Dendritic cell treated with granulocyte-macrophage colony-stimulating factor and Interleukin-4, amounts not matched to agents 40 ng/mL and 50 ng/mL, for 4 days (primary cell): ENCODE results near the gene SKA3.
A peak's percentile ranks its signal among the peaks of the same experiment; 100 is the strongest.
"Not testable (repeated sequence)": the region's sequence is repeated elsewhere in the genome, so short reads cannot be mapped to it uniquely, and the experiment has no call there.

Source experiments
- H3K27ac Mint-ChIP-seq: one replicate; pipeline ENCODE4 v1.8.0; 2022; ENCODE audit warnings: mild to moderate bottlenecking, mixed read lengths
- H3K27me3 Mint-ChIP-seq: one replicate; pipeline ENCODE4 v1.8.0; 2022; ENCODE audit warnings: mild to moderate bottlenecking, mixed read lengths
- H3K36me3 Mint-ChIP-seq: one replicate; pipeline ENCODE4 v1.8.0; 2022; ENCODE audit warnings: low read depth, mixed read lengths
- H3K4me1 Mint-ChIP-seq: one replicate; pipeline ENCODE4 v1.8.0; 2022; ENCODE audit warnings: low read depth, mixed read lengths
- H3K4me3 Mint-ChIP-seq: one replicate; pipeline ENCODE4 v1.8.0; 2022; ENCODE audit warnings: mild to moderate bottlenecking, moderate library complexity, mixed read lengths
- H3K9me3 Mint-ChIP-seq: one replicate; pipeline ENCODE4 v1.8.0; 2022; ENCODE audit warnings: mixed read lengths
- intact Hi-C: fragments of 100-400 bp; cut with micrococcal nuclease; formaldehyde crosslinking; loops from one replicate; pipeline ENCODE4 v1.15.0; 2022

The SKA3 gene

DNA sequence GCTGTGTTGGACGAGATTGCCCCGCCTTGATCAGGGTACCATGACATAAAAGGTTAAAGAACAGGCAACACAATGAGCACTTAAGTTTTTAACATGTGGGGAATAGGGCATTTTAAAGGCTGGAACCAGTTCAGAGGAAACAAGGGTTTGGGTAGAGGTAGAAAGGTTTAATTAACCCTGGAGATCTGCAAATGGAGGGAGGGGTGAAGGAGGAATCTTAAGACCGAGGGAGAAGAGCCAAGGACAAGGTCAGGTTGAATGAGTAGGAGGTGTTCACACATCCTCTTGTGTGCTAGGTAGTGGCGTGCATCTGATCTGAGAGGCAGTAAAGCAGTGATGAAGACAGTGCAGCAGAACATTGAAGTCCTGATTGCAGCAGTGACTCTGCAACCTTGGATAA is 28.5 kb downstream of the SKA3 start:
- no peak overlapping the region for H3K27ac Mint-ChIP-seq
- H3K27me3 Mint-ChIP-seq = no peaks in the 10 kb centered on the region
- intact Hi-C loops = no loop called here
- peaks cover 49% of the 10 kb centered on the region for H3K36me3 Mint-ChIP-seq
- peaks cover 23% of the 10 kb centered on the region for H3K4me1 Mint-ChIP-seq
- no peaks in the 10 kb centered on the region for H3K9me3 Mint-ChIP-seq
- no peak overlapping the region for H3K4me3 Mint-ChIP-seq

DNA sequence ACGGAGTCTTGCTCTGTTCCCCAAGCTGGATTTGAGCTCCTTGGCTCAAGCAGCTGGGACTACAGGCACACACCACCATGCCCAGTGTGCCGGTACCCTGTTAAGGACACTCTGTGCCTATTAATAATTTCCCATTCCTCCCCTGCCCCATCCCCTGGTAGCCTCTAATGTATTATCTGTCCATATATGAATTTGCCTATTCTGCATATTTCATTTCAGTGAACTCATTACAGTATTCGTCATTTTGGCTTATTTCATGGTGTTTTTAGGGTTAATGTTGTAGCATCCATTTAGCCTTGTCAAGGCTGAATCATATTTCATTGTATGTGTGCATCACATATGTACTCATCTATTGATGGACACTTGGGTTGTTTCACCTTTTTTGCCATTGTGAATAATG is 33.6 kb downstream of the SKA3 start:
- Mint-ChIP-seq H3K4me3 (no peak overlapping the region), H3K36me3 (peaks cover 66% of the 10 kb centered on the region), H3K27me3 (no peaks in the 10 kb centered on the region), H3K9me3 (no peaks in the 10 kb centered on the region), H3K27ac (no peak overlapping the region), H3K4me1 (peaks cover 31% of the 10 kb centered on the region)
- intact Hi-C loops = no loop called here

DNA sequence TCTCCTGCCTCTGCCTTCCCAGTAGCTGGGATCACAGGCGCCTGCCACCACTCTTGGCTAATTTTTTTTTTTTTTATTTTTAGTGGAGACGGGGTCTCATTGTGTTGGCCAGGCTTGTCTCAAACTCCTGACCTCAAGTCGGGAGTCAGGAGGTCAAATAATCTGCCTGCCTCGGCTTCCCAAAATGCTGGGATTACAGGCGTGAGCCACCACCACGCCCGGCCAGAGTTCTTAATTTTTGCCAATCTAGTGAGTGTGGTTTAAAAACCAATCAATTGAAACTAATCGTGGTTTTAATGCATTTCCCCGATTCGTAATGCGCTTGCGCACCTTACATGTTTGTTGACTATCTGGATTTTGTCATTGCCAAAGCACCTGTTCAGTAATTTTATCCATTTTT is 37.0 kb downstream of the SKA3 start:
- Mint-ChIP-seq H3K4me3 (peak overlapping the region; percentile 87), H3K27me3 (no peaks in the 10 kb centered on the region), H3K4me1 (peaks cover 20% of the 10 kb centered on the region), H3K27ac (peak overlapping the region; percentile 92), H3K36me3 (peaks cover 36% of the 10 kb centered on the region), H3K9me3 (no peaks in the 10 kb centered on the region)
- intact Hi-C loops = no loop called here

DNA sequence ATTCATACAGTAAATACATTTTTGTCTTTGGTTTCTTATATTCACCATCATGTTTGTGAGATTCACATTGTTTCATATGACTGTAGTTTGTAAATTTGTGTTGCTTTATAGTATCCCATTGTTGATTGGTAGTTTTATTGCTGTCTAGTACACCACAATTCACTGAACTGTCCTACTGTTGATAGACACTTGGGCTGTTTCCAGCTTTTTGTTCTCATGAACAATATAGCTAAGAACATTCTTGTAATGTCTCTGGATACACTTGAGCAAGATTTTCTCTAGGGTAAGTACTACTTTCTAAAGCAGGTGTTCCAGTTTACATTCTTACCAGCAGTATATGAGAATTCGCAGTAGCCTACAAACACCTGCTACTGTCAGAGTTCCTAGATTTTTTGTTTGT is 37.8 kb downstream of the SKA3 start:
- Mint-ChIP-seq H3K36me3 (peaks cover 29% of the 10 kb centered on the region), H3K4me1 (peaks cover 18% of the 10 kb centered on the region), H3K27ac (peak overlapping the region; percentile 92), H3K4me3 (no peak overlapping the region), H3K9me3 (no peaks in the 10 kb centered on the region), H3K27me3 (no peaks in the 10 kb centered on the region)
- intact Hi-C loops = no loop called here

DNA sequence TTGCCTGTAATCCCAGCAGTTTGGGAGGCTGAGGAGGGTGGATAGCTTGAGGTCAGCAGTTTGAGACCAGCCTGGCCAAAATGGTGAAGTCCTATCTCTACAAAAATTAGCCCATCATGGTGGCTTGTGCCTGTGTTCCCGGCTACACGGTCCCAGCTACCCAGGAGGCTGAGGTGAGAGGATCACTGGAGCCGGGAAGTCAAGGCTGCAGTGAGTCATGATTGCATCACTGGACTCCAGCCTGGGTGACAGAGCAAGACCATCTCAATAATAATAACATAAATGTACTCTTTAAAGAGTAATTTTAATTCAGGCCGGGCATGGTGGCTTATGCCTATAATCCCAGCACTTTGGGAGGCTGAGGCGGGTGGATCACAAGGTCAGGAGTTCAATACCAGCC is 38.7 kb downstream of the SKA3 start:
- Mint-ChIP-seq H3K27me3 (no peaks in the 10 kb centered on the region), H3K36me3 (peaks cover 20% of the 10 kb centered on the region), H3K9me3 (no peaks in the 10 kb centered on the region), H3K4me1 (peaks cover 9% of the 10 kb centered on the region), H3K27ac (no peak overlapping the region), H3K4me3 (no peak overlapping the region)
- intact Hi-C loops = no loop called here

DNA sequence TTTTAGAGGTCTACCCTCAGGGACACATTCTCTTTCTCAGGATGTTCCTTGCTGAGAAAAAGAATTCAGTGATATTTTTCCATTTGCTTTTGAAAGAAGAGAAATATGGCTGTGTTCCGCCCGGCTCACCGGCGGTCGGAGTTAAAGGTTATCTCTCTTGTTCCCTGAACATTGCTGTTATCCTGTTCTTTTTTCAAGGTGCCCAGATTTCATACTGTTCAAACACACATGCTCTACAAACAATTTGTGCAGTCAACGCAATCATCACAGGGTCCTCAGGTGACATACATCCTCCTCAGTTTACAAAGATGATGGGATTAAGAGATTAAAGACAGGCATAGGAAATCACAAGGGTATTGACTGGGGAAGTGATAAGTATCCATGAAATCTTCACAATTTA is 40.5 kb downstream of the SKA3 start:
- not testable (repeated sequence) for H3K9me3 Mint-ChIP-seq, H3K27ac Mint-ChIP-seq, H3K4me1 Mint-ChIP-seq, H3K36me3 Mint-ChIP-seq, H3K27me3 Mint-ChIP-seq, H3K4me3 Mint-ChIP-seq
- intact Hi-C loops = loop anchor here (2.0 kb wide), 1 partner anchor 191 kb away; no protein-coding TSS in a partner anchor

DNA sequence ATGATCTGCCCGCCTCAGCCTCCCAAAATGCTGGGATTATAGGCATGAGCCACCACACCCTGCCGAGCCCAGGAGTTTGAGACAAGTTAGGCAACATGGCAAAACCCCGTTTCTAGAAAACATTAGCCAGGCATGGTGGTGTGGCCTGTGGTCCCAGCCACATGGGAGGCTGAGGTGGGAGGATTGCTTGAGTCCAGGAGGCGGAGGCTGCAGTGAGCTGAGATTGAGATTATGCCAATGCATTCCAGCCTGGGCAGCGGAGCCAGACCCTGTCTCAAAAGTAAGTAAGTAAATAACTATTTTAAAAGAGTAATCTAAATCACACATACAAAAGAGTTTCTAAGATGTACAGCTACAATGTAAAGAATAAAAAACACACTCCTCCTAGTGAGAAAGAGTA is 41.9 kb downstream of the SKA3 start:
- intact Hi-C loops = loop anchor here (2.0 kb wide), 1 partner anchor 190 kb away; no protein-coding TSS in a partner anchor
- no peak overlapping the region for H3K4me3 Mint-ChIP-seq
- no peaks in the 10 kb centered on the region for H3K27me3 Mint-ChIP-seq
- H3K27ac Mint-ChIP-seq = no peak overlapping the region
- no peaks in the 10 kb centered on the region for H3K9me3 Mint-ChIP-seq
- no peaks in the 10 kb centered on the region for H3K36me3 Mint-ChIP-seq
- H3K4me1 Mint-ChIP-seq = peaks cover under 1% of the 10 kb centered on the region

DNA sequence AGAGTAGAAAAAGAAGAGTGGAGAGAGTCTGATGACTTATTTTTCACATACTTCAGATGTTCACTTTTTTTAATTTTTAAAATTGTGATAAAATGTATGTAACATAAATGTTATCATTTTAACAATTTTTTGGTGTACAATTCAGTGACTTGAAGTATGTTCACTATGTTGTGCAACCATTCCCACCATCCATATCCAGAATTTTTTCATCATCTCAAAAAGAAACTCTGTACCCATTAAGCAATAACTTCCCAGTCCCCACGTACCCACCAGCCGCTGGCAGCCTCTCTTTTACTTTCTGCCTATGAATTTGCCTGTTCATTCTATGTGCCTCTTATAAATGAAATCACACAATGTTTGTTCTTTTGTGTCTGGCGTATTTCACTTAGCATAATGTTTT is 43.3 kb downstream of the SKA3 start:
- Mint-ChIP-seq H3K36me3 (no peaks in the 10 kb centered on the region), H3K27ac (peak overlapping the region; percentile 51), H3K4me3 (no peak overlapping the region), H3K9me3 (no peaks in the 10 kb centered on the region), H3K4me1 (no peaks in the 10 kb centered on the region), H3K27me3 (no peaks in the 10 kb centered on the region)
- intact Hi-C loops = no loop called here

DNA sequence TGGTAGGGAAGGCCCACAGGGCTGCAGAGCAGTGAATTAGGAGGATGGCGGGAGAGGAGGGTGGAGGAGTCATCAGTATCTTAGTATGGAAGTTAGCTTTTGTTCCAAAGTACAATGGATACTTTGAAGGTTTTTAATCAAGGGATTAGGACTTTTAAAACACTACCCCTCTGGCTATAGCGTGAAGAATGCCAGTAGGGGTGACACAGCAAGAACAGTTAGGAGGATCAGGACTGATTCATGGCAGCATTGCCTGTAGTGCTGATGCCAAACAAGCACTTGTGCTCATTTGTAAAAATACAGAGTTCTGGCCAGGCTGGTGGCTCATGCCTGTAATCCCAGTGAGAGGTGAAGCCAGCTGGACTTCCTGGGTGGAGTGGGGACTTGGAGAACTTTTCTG is 46.2 kb downstream of the SKA3 start:
- intact Hi-C loops = no loop called here
- Mint-ChIP-seq H3K27me3 (no peaks in the 10 kb centered on the region), H3K36me3 (no peaks in the 10 kb centered on the region), H3K4me3 (no peak overlapping the region), H3K9me3 (no peaks in the 10 kb centered on the region), H3K4me1 (no peaks in the 10 kb centered on the region), H3K27ac (peak overlapping the region; percentile 13)

DNA sequence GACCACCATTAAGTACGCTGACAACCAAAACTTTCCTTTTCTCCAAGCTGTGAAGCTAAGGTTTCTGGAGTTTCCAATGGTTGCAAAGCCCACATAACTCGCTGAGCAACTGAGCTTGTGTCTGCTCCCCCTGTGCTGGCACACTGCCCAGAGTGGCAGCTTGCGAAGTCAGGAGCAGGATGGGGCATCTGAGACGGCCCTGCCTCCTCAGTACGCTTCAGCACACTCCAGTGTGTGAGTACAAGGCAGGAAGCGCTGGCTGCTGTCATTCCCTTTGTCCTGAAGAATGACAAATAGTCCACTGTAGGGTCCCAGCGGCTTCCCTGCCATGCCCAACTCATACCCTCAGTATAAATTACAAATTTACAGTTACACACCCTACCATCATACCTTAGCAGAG is 51.5 kb downstream of the SKA3 start:
- H3K27me3 Mint-ChIP-seq = peaks cover 3% of the 10 kb centered on the region
- H3K4me1 Mint-ChIP-seq = no peaks in the 10 kb centered on the region
- no peak overlapping the region for H3K27ac Mint-ChIP-seq
- no peaks in the 10 kb centered on the region for H3K9me3 Mint-ChIP-seq
- intact Hi-C loops = no loop called here
- H3K36me3 Mint-ChIP-seq = no peaks in the 10 kb centered on the region
- H3K4me3 Mint-ChIP-seq = no peak overlapping the region

DNA sequence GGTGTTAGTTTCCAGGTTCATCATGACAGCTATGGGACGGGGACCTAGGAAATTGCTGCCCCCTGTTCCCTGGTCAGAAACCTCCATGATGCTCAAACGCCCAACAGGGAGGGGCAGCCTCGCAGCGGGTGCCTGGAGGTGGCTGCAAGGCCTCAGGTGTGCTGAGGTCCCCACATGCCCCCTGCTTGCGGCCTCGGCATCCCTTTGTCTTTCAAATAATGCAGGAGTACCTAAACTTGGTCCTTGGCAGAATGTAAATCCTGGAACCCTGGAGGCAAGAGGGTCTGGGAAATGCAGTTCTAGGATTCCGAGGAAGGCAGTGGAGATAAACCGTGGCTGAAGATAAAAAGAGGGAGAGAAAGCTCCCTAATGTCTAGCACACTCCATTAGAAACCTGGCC is 52.4 kb downstream of the SKA3 start:
- no peaks in the 10 kb centered on the region for H3K9me3 Mint-ChIP-seq

DNA sequence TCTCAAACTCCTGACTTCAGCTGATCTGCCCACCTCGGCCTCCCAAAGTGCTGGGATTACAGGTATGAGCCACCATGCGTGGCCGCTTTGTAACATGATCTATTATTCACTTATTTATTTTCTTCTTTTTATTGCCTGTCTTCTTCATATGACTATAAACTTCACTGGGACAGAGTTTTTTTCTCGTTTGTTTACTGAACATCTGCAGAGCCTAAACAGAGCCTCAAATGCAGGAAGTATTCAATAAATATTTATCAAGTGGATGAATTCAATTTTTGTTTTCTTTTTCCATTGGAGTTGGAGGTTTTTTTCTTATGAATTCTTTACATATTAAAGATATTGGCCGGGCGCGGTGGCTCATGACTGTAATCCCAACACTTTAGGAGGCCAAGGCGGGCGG is 54.7 kb downstream of the SKA3 start:
- H3K9me3 Mint-ChIP-seq = no peaks in the 10 kb centered on the region
- peaks cover 3% of the 10 kb centered on the region for H3K27me3 Mint-ChIP-seq
- H3K4me3 Mint-ChIP-seq = no peak overlapping the region
- intact Hi-C loops = no loop called here
- H3K27ac Mint-ChIP-seq = no peak overlapping the region
- H3K4me1 Mint-ChIP-seq = no peaks in the 10 kb centered on the region
- H3K36me3 Mint-ChIP-seq = no peaks in the 10 kb centered on the region

More for the DNA sequence above, 52.4 kb downstream of the SKA3 start:
- no peak overlapping the region for H3K27ac Mint-ChIP-seq
- H3K36me3 Mint-ChIP-seq = no peaks in the 10 kb centered on the region
- no peak overlapping the region for H3K4me3 Mint-ChIP-seq
- peaks cover 3% of the 10 kb centered on the region for H3K27me3 Mint-ChIP-seq
- no peaks in the 10 kb centered on the region for H3K4me1 Mint-ChIP-seq
- intact Hi-C loops = no loop called here

DNA sequence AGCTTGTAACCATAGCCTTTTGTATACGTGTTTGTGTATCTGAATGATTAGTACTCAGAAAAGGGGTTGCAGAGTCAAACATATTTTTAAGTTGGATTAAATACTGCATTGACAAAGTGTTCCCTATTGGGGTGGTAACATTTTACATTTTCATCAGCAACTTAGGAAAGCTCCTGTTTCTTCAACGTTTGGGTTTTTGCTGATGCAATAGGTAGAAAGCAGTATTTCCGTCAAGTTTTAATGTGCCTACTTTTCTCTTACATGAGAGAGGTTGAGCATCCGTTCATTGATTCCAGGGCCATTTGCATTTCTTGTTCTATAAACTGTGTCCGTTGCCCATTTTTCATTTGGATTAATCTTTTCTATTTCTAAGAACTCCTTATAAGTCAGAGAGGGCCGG is 56.2 kb downstream of the SKA3 start:
- intact Hi-C loops = no loop called here
- peaks cover 3% of the 10 kb centered on the region for H3K27me3 Mint-ChIP-seq
- no peaks in the 10 kb centered on the region for H3K36me3 Mint-ChIP-seq
- H3K4me1 Mint-ChIP-seq = no peaks in the 10 kb centered on the region
- H3K27ac Mint-ChIP-seq = no peak overlapping the region
- no peak overlapping the region for H3K4me3 Mint-ChIP-seq
- H3K9me3 Mint-ChIP-seq = no peaks in the 10 kb centered on the region

DNA sequence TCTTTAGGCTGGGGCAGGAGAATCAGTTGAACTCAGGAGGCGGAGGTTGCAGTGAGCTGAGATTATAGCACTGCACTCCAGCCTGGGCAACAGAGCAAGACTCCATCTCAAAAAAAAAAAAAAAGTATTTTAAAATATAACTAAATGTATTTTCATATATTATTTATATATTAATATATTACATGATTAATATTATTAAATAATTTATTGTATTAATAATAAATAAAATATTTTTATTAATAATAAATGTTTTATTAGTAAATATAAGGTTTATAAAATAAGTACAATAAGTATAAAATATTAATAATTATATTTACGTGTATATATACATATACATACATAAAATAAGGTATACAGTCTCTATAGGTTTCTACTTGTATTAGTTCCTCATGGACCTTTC is 56.8 kb downstream of the SKA3 start:
- intact Hi-C loops = no loop called here
- H3K4me3 Mint-ChIP-seq = no peak overlapping the region
- no peaks in the 10 kb centered on the region for H3K9me3 Mint-ChIP-seq
- H3K27ac Mint-ChIP-seq = no peak overlapping the region
- H3K36me3 Mint-ChIP-seq = no peaks in the 10 kb centered on the region
- no peaks in the 10 kb centered on the region for H3K4me1 Mint-ChIP-seq
- peaks cover 3% of the 10 kb centered on the region for H3K27me3 Mint-ChIP-seq

DNA sequence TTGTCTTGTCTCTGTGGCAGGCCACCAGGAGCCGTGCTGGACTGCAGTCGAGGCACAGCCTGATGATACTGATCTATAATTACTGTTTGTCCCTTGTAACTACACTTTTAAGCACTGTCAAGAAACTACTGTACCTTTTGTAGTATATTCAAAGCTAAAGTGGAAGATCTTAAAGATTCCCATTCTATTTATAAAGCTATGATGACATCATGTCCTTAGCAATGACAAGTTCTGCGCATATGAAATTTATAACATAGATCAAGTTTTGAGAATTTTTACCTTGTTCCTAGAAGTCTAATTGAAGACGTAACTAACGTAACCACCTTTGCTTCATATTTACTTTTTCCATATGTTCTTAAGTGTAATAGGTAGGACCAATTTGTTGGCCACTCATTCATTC is 58.2 kb downstream of the SKA3 start:
- Mint-ChIP-seq H3K4me1 (no peaks in the 10 kb centered on the region), H3K27me3 (peaks cover 1% of the 10 kb centered on the region), H3K36me3 (no peaks in the 10 kb centered on the region), H3K9me3 (no peaks in the 10 kb centered on the region), H3K27ac (no peak overlapping the region), H3K4me3 (no peak overlapping the region)
- intact Hi-C loops = no loop called here
